HepG2 (cell line): ENCODE measurements around the gene TBC1D19. TPM values are rescaled to one million over a fixed set of nuclear protein-coding genes. Genes with fewer than 3 reads are reported as not detected.

Experiments
- ATAC-seq: fragments of 200-7000 bp; cut with Tn5 transposase; 3 replicates; pipeline ENCODE4 v1.9.1; 2020; ENCODE audit warnings: mild to moderate bottlenecking, moderate library complexity
- BruUV-seq: library from RNA; stranded (reverse); fragments of 400-500 nt; replicated peaks from 2 replicates; lab custom pipeline; 2021; lab: Mats Ljungman, UMichigan
- CTCF ChIA-PET: fragments of 300-600 bp; formaldehyde crosslinking; extraction: SDS; loops from one replicate; lab custom pipeline; 2021; ENCODE audit warnings: low total read pairs, inconsistent platforms, low intra/inter-chr PET ratio; lab: Yijun Ruan, JAX
- POLR2A ChIA-PET: fragments of 350-600 bp; sonication (Branson Sonifier 250); formaldehyde crosslinking; loops from one replicate; lab custom pipeline; 2020; ENCODE audit warnings: antibody characterized with exemption, inconsistent platforms; lab: Yijun Ruan, JAX
- DNase-seq: peaks from one replicate; pipeline ENCODE4 v3.0.0-alpha.2; 2015; ENCODE audit warnings: low spot score
- FAIRE-seq: peaks from 3 replicates; lab custom pipeline; 2011; peaks lifted over from hg19 to GRCh38; lab: Jason Lieb, UNC
- H2AFZ ChIP-seq: one replicate; pipeline ENCODE4 v1.6.1; 2011; ENCODE audit warnings: low read length, inconsistent platforms
- H3K27ac ChIP-seq: fragments of 300-600 bp; 3 replicates; pipeline ENCODE4 v1.8.0; 2011; ENCODE audit warnings: mixed run types, mild to moderate bottlenecking, mixed read lengths, low read length, inconsistent platforms; ENCODE audit not compliant: insufficient read depth; ENCODE audit errors: extremely low read length
- H3K27me3 ChIP-seq, 2 experiments: fragments of 200-600 bp in 1 of 2; 2 replicates in 1 of 2; 3 replicates in 1 of 2; pipeline versions ENCODE4 v1.6.0 to v1.8.0; 2011; ENCODE audit warnings: low read length in 2 of 2, mild to moderate bottlenecking in 2 of 2, moderate library complexity in 2 of 2, inconsistent platforms in 1 of 2; ENCODE audit not compliant: insufficient read depth in 2 of 2, control insufficient read depth in 1 of 2
- H3K36me3 ChIP-seq, 2 experiments: fragments of 200-600 bp in 1 of 2; replicated peaks in 1 of 2; 2 replicates in 1 of 2; 3 replicates in 1 of 2; pipeline versions ENCODE4 v1.5.1 to v1.8.0; 2011; ENCODE audit warnings: low read length in 2 of 2, inconsistent platforms in 1 of 2; ENCODE audit not compliant: insufficient read depth in 2 of 2, control insufficient read depth in 1 of 2
- H3K4me1 ChIP-seq: 2 replicates; pipeline ENCODE4 v1.5.1; 2012; ENCODE audit warnings: low read length, inconsistent platforms; ENCODE audit not compliant: insufficient read depth
- H3K4me2 ChIP-seq: 2 replicates; pipeline ENCODE4 v1.6.0; 2011; ENCODE audit warnings: low read depth, low read length, inconsistent platforms
- H3K4me3 ChIP-seq, 3 experiments: fragments of 200-600 bp in 1 of 3; sonication (generic), shearing (Covaris generic) in 1 of 3; replicated peaks in 1 of 3; 2 replicates each; pipeline ENCODE4 v1.5.1; 2011 to 2016; ENCODE audit warnings: low read length in 3 of 3, inconsistent platforms in 2 of 3, low read depth in 2 of 3, mild to moderate bottlenecking in 2 of 3, control low read depth in 1 of 3, mixed read lengths in 1 of 3; ENCODE audit not compliant: insufficient read depth in 1 of 3
- H3K79me2 ChIP-seq: one replicate; pipeline ENCODE4 v1.6.1; 2011; ENCODE audit warnings: low read length, inconsistent platforms; ENCODE audit not compliant: insufficient read depth
- H3K9ac ChIP-seq: 2 replicates; pipeline ENCODE4 v1.6.0; 2011; ENCODE audit warnings: mild to moderate bottlenecking, low read depth, low read length, inconsistent platforms; ENCODE audit not compliant: insufficient read depth
- H3K9me3 ChIP-seq: 2 replicates; pipeline ENCODE4 v1.5.1; 2012; ENCODE audit warnings: mild to moderate bottlenecking, low read length
- H4K20me1 ChIP-seq: 2 replicates; pipeline ENCODE4 v1.6.0; 2011; ENCODE audit warnings: inconsistent platforms, mild to moderate bottlenecking, low read length, moderate library complexity; ENCODE audit not compliant: insufficient read depth
- BRD4 ChIP-seq: sonication (generic); formaldehyde crosslinking; IDR thresholded peaks from 2 replicates; pipeline ENCODE4 v1.4.0; 2020; ENCODE audit warnings: missing genetic modification reagents
- CAMTA2 ChIP-seq: sonication (generic); formaldehyde crosslinking; IDR thresholded peaks from 2 replicates; pipeline ENCODE4 v1.4.0; 2020; ENCODE audit warnings: mild to moderate bottlenecking, missing genetic modification reagents, borderline replicate concordance
- CBX2 ChIP-seq, 2 experiments: fragments of 200-600 bp in 1 of 2; sonication (generic); formaldehyde crosslinking in 1 of 2; IDR thresholded peaks; 2 replicates each; pipeline versions ENCODE4 v1.7.0 to v1.8.1; 2018 to 2022; ENCODE audit warnings: low read depth in 2 of 2, low read length in 1 of 2, mild to moderate bottlenecking in 1 of 2, missing genetic modification reagents in 1 of 2
- CEBPG ChIP-seq: IDR thresholded peaks from 2 replicates; pipeline ENCODE4 v1.6.1; 2016
- EEA1 ChIP-seq: sonication (generic); formaldehyde crosslinking; IDR thresholded peaks from 2 replicates; pipeline ENCODE4 v1.5.1; 2020; ENCODE audit warnings: mild to moderate bottlenecking, missing genetic modification reagents, borderline replicate concordance
- FIP1L1 ChIP-seq: fragments of 200-400 bp; formaldehyde crosslinking; IDR thresholded peaks from 2 replicates; pipeline ENCODE4 v1.6.1; 2018; ENCODE audit warnings: low read depth, mild to moderate bottlenecking, low read length, moderate library complexity, borderline replicate concordance; ENCODE audit not compliant: insufficient read depth
- HOXA9 ChIP-seq: sonication (generic); formaldehyde crosslinking; IDR thresholded peaks from 2 replicates; pipeline ENCODE4 v1.8.1; 2022; ENCODE audit warnings: missing genetic modification reagents, mild to moderate bottlenecking, moderate library complexity, borderline replicate concordance
- MBD4 ChIP-seq: IDR thresholded peaks from 2 replicates; pipeline ENCODE4 v1.6.1; 2012; ENCODE audit warnings: low read length, inconsistent platforms, borderline replicate concordance
- POGK ChIP-seq: sonication (generic); formaldehyde crosslinking; conservative IDR thresholded peaks from 2 replicates; pipeline ENCODE4 v1.8.0; 2022; ENCODE audit warnings: mild to moderate bottlenecking, moderate library complexity, missing genetic modification reagents
- SUZ12 ChIP-seq: fragments of 150-350 bp; IDR thresholded peaks from 2 replicates; pipeline ENCODE4 v1.6.1; 2014; ENCODE audit warnings: low read depth, low read length
- ZGPAT ChIP-seq: IDR thresholded peaks from 2 replicates; pipeline ENCODE4 v1.6.1; 2016; ENCODE audit warnings: mild to moderate bottlenecking
- ZNF180 ChIP-seq: sonication (generic); formaldehyde crosslinking; IDR thresholded peaks from 2 replicates; pipeline ENCODE4 v1.4.0; 2020; ENCODE audit warnings: low read depth, missing genetic modification reagents, borderline replicate concordance
- ZNF253 ChIP-seq: sonication (generic); formaldehyde crosslinking; IDR thresholded peaks from 2 replicates; pipeline ENCODE4 v1.8.0; 2022; ENCODE audit warnings: mild to moderate bottlenecking, missing genetic modification reagents, borderline replicate concordance
- ZNF281 ChIP-seq: sonication (generic); formaldehyde crosslinking; IDR thresholded peaks from 2 replicates; pipeline ENCODE4 v1.4.0; 2020; ENCODE audit warnings: missing genetic modification reagents, borderline replicate concordance
- ZNF772 ChIP-seq: sonication (generic); formaldehyde crosslinking; IDR thresholded peaks from 2 replicates; pipeline ENCODE4 v1.5.0; 2020; ENCODE audit warnings: mild to moderate bottlenecking, missing genetic modification reagents
- WGBS: methylation state at CpG from one replicate; pipeline ENCODE4 v1.1.6; 2017; ENCODE audit warnings: low lambda C conversion rate; 5-methylcytosine and 5-hydroxymethylcytosine counted together
- in situ Hi-C: cut with HindIII; loops from 2 replicates; pipeline ENCODE4 v1.10.0; 2017; ENCODE audit warnings: low pct_unique_long_range_greater_than_20kb; ENCODE audit not compliant: extremely low pct_ligation_motif_present
- intact Hi-C: fragments of 100-400 bp; cut with micrococcal nuclease; formaldehyde crosslinking; loops from one replicate; pipeline ENCODE4 v1.10.0; 2022; ENCODE audit not compliant: unreplicated experiment
- polyA plus RNA-seq, 8 experiments: library from polyadenylated mRNA; depleted of rRNA in 3 of 8; stranded (reverse) in 7 of 8; unstranded in 1 of 8; fragments of >200 nt; fragmentation: Illumina TruSeq in 4 of 8; extraction: Trizol in 4 of 8; gene quantifications; 2 replicates each; pipeline versions ENCODE4 v1.2.1 to v1.2.3, GENCODE V29; 2011 to 2016; ENCODE audit warnings: low read depth in 4 of 8, missing spikeins in 1 of 8, mixed read lengths in 1 of 8; ENCODE audit not compliant: insufficient read depth in 1 of 8
- total RNA-seq, 5 experiments: library from RNA; depleted of rRNA; stranded (reverse); fragments of >200 nt; fragmentation: Illumina TruSeq; extraction: Trizol; gene quantifications; 2 replicates each; pipeline ENCODE4 v1.2.3, GENCODE V29; 2016; ENCODE audit warnings: low read depth in 1 of 5

Gene TBC1D19
- total and polyA plus RNA-seq, 2 of the 13 experiments (the other 11 are each of a cell fraction or from before 2014, with no cell fraction given): 1.6 to 3.5 TPM

- no peaks in the 10 kb centered on the region for H3K27me3 ChIP-seq
- no peak overlapping the region for H3K4me2 ChIP-seq
- H2AFZ ChIP-seq: no peak overlapping the region
- no peaks in the 10 kb centered on the region for H3K4me1 ChIP-seq
- WGBS: 49% methylated on average over 5 of the region's 5 CpGs
- intact Hi-C loops (no loop called here), in situ Hi-C loops (no loop called here)
- H3K79me2 ChIP-seq: no peaks in the 10 kb centered on the region
- no peak overlapping the region for H3K9ac ChIP-seq
- BruUV-seq: no TSS peak
- H3K9me3 ChIP-seq: no peaks in the 10 kb centered on the region
- no peak for FAIRE-seq
- ChIA-PET POLR2A (no interaction called here), CTCF (no interaction called here)
- H3K36me3 ChIP-seq: no peaks in the 10 kb centered on the region
- no peak overlapping the region for H3K4me3 ChIP-seq
- H3K27ac ChIP-seq: no peak overlapping the region
- no peak for ATAC-seq
- no peak for DNase-seq
- TF ChIP-seq CBX2 (IDR thresholded peaks at IDR 0.05; ENCODE audit: low read depth, low read length): no peak
- TF ChIP-seq CBX2 (CRISPR knock-in tag; IDR thresholded peaks at IDR 0.05; ENCODE audit: low read depth): no peak
- no peak for TF ChIP-seq ZNF253
- TF ChIP-seq EEA1 (CRISPR knock-in tag): no peak
- TF ChIP-seq SUZ12: no peak
- no peak for TF ChIP-seq ZGPAT (CRISPR knock-in tag)
- no peak for TF ChIP-seq CEBPG (CRISPR knock-in tag)
- TF ChIP-seq POGK (CRISPR knock-in tag): no peak
- TF ChIP-seq ZNF180: no peak
- TF ChIP-seq HOXA9 (CRISPR knock-in tag): no peak
- no peak for TF ChIP-seq MBD4
- no peak for TF ChIP-seq CAMTA2 (CRISPR knock-in tag)
- no peak for TF ChIP-seq FIP1L1
- TF ChIP-seq ZNF772 (CRISPR knock-in tag): no peak
- TF ChIP-seq ZNF281 (CRISPR knock-in tag): no peak
- TF ChIP-seq BRD4 (CRISPR knock-in tag): no peak
- no peaks in the 10 kb centered on the region for H4K20me1 ChIP-seq
These were observed 10.5 kb downstream of the TBC1D19 start for GRCh38 chr4:26594371-26594770.
